Measurements from ENCODE around the gene SUFU.
"Not testable (repeated sequence)": the region's sequence is repeated elsewhere in the genome, so short reads cannot be mapped to it uniquely, and the experiment has no call there.

SUFU gene

DNA sequence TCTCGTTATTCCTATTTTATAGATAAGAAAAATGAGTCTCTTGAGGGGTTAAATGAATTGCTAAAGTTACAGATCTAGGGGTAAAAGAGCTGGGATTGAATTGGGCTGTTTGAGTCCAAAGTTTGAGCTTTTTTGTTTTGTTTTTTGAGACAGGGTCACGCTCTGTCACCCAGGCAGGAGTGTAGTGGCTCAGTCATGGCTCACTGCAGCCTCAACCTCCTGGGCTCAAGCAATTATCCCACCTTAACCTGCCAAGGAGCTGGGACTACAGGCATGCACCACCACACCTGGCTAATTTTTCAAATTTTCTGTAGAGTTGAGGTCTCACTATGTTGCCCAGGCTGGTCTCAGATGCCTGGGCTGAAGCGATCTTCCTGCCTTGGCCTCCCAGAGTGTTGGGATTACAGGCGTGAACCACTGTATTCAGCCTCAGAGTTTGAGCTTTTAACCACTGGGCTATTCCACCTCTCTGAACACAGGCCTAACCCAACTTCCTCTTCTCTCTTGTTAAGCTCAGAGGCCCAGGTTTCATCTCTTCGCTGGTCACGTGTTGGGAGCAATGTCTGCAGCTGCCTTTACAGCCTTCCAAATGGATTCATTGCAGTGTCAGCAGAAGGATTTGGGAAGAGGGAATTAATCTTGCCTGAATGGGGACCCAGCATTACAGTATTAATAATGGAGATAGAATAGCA lies 8.0 kb downstream of the SUFU start:
- in situ Hi-C loops (cut with MboI; ENCODE audit: low sequenced_read_pairs), result no loop called here

DNA sequence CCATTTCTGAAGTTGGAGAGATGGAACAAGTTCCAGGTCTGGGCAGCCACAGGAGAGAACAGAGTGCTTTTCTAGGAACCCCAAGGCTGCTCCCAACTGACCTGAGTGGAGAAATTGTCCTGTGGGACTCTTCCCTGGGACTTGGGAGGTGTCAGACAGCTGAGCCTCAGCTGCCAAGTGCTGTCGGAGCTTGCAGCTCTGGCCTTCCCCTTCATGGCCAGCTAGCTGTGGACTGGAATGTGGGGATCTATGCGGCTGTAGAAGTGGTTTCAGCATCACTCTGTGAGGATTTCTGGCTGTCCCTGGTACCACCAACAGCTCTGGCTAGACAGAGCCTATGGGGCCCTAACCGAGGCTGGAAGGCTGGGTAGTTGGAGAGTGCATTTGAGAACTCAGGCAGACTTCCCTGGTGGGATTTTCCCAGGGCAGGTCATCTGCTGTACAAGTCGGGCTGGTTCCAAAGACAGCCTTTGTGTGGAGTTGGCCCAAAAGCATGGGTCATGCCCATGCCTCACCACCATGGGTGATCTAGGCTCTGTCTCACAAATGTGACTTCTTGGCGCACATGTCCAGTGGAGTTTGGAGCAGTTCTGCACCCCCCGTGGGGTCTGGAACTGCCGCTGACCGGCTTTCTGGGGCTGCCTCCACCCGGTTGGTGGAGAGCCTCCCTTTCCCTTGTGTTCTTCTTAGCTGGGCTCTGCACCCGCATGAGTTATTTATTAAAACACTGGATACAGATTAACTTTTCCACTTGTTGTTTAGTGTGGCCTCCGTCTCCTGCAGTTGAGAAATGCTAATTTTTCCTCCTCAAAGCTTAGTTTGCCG lies 10.9 kb downstream of the SUFU start:
- in situ Hi-C loops (cut with MboI; ENCODE audit: low sequenced_read_pairs), result no loop called here

DNA sequence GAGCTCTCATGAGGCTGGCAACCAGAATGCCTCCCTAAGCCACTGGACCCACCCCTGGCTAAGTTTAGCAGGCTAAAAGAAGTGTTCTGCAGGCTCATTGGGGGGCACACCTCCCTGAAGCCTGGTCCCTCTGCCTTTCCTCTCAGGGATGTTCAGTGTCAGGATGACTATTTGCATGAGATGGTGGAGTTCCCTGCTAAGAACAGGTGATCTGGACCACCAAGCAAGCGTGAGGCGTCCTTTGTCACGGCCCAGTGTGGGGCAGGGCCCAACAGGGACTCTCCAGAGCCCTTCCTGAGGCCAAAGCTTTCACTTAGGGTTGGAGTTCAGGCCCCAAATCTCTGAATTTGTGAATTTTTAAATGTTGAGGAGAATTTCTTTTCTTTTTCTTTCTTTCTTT lies 12.0 kb downstream of the SUFU start:
- in situ Hi-C loops (cut with MboI; ENCODE audit: low sequenced_read_pairs), result no loop called here

- in situ Hi-C loops (cut with MboI; ENCODE audit: low sequenced_read_pairs), result no loop called here
Observed at GRCh38 chr10:102517553-102517952, 13.8 kb downstream of the SUFU start.

DNA sequence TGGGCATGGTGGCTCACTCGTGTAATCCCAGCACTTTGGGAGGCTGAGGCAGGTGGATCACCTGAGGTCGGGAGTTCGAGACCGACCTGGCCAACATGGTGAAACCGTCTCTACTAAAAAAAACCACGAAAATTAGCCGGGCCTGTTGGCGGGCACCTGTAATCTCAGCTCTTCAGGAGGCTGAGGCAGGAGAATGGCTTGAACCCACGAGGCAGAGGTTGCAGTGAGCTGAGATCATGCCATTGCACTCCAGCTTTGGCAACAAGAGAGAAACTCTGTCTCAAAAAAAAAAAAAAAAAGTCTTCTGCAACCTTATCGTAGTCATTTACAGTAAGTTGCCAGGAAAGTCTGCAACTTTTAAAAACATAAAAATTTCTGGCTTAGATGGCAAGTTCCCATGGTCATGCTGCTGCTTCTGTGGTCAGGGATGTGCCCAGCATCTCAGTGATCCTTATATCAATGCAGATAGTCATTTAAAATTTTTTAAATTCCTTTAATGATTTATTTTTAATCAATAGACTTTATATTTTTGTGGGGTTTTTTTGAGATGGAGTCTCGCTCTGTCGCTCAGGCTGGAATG lies 15.6 kb downstream of the SUFU start:
- in situ Hi-C loops (cut with MboI; ENCODE audit: low sequenced_read_pairs), result no loop called here

DNA sequence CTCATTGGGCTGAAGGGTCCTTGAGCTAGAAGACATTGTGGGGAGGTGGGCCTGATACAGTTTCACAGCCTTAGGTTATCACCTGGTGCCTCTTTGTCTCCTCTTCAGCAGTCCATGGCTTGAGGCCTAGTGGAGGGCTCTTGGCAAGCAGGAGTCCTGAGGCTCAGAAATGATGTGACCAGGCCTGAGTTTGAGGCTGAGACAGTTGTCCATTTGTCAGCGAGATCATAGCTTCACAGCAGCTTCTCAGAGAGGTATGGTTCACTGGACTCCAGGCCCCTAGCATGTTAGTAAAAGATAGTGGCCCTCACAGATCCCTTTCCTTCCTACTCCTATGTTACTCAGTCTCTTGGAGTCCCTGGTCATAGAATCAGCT lies 19.1 kb downstream of the SUFU start:
- in situ Hi-C loops (cut with MboI; ENCODE audit: low sequenced_read_pairs), result no loop called here

DNA sequence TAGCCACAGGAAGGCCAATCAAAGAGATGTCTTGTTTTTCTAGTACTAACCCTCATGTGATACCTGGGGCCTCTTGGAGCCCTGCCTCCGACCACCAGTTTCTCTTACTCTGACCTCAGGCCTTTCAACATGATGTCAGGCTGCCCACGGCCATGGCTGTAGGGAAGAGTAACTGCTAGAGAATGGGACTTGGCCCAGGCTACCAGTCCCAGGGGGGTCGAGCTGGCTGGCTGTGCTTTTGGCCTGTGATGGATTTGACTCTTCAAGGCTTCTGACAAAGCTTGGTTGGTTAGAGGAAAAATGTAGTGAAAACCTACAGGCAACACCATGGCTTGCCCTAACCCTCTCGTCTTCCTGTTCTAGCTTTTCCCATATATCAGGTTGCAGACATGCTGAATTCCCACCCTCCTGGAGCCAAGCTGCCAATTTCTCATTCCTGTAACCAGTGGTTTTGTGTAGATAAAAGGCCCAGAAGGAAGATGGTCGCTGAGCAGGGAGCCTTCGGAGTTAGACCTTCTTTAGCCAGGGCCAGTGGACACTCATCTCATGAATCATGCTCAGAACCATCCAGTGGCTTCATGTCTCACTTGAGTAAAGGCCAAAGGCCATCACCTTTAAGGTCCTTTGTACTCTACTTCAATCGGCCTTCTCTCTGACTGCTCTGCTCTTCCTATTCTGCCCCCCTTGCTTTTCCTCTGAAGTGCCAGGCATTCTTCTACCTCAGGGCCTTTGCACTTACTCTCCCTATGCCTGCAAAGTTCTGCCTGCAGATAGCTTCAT lies 19.7 kb downstream of the SUFU start:
- in situ Hi-C loops (cut with MboI; ENCODE audit: low sequenced_read_pairs), result no loop called here

- in situ Hi-C loops (cut with MboI; ENCODE audit: low sequenced_read_pairs), result no loop called here
Observed at GRCh38 chr10:102524746-102525145, 21.0 kb downstream of the SUFU start.

DNA sequence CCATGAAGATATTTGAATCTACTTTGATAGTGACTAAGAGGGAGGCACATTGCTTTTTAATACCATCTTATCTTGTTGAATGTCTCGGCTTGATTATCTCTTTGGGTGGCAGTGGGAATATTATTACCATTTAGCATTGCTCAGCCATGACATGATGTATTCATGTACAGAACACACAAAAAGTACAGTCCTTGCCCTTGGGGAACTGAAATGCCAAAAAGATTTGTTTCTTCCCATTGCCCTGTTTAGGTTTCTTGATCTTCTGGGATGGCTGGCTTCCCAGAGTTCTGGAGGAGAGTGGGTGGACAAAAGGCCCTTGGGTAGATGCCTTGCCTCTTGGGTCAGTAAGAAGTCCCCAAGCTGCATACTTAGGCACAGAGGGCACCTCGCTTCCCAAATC lies 23.8 kb downstream of the SUFU start:
- in situ Hi-C loops (cut with MboI; ENCODE audit: low sequenced_read_pairs), result no loop called here

DNA sequence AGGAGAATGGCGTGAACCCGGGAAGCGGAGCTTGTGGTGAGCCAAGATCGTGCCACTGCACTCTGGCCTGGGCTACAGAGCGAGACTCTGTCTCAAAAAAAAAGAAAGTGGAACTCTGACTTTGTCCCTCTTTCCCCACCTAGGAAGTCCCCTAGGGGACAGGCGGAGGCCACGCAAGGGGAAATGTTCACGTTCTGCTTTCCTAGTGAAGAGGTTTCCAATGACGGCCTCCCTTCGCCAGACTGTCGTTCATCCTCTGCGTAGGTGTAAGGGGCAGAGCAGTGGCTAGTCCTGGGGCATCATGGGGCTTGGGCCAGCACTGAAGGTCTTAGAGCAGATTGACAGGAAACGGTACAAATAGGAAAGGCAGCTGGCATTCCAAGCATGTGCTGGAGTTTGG lies 30.6 kb downstream of the SUFU start:
- in situ Hi-C loops (cut with MboI; ENCODE audit: low sequenced_read_pairs), result no loop called here

DNA sequence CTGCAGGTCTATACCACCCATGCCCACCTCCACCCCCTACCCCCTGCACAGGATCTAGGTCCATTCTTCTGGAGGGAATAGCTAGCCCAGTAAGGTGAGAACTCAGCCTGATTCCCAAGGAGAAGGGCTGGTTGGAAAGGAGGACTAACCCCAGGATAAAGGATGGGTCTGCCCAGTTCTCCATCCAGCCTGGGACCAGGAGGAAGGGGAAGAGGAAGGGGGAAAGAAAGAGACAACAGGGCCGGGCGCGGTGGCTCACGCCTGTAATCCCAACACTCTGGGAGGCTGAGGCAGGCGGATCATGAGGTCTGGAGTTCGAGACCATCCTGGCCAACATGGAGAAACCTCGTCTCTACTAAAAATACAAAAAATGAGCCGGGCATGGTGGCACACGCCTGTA lies 31.2 kb downstream of the SUFU start:
- in situ Hi-C loops (cut with MboI; ENCODE audit: low sequenced_read_pairs), result not testable (repeated sequence)

- in situ Hi-C loops (cut with MboI; ENCODE audit: low sequenced_read_pairs), result no loop called here
Observed at GRCh38 chr10:102535481-102536147, 31.8 kb downstream of the SUFU start.

DNA sequence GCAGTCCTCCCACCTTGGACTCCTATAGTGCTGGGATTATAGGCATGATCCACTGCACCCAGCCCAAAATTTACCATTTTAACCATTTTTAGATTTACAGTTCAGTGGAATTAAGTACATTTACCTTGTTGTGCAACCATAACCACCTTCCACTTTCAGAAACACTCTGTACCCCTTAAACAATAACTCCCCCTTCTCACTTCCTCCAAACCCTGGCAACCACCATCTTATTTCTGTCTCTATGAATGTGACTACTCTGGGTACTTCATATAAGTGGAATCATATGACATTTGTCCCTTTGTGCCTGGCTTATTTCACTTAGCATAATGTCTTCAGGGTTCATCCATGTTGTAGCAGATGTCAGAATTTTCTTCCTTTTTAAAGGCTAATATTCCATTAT lies 33.6 kb downstream of the SUFU start:
- in situ Hi-C loops (cut with MboI; ENCODE audit: low sequenced_read_pairs), result no loop called here

- in situ Hi-C loops (cut with MboI; ENCODE audit: low sequenced_read_pairs), result no loop called here
Observed at GRCh38 chr10:102537948-102538347, 34.2 kb downstream of the SUFU start.

- in situ Hi-C loops (cut with MboI; ENCODE audit: low sequenced_read_pairs), result no loop called here
Observed at GRCh38 chr10:102538811-102539210, 35.0 kb downstream of the SUFU start.

- in situ Hi-C loops (cut with MboI; ENCODE audit: low sequenced_read_pairs), result no loop called here
Observed at GRCh38 chr10:102540023-102540422, 36.3 kb downstream of the SUFU start.

DNA sequence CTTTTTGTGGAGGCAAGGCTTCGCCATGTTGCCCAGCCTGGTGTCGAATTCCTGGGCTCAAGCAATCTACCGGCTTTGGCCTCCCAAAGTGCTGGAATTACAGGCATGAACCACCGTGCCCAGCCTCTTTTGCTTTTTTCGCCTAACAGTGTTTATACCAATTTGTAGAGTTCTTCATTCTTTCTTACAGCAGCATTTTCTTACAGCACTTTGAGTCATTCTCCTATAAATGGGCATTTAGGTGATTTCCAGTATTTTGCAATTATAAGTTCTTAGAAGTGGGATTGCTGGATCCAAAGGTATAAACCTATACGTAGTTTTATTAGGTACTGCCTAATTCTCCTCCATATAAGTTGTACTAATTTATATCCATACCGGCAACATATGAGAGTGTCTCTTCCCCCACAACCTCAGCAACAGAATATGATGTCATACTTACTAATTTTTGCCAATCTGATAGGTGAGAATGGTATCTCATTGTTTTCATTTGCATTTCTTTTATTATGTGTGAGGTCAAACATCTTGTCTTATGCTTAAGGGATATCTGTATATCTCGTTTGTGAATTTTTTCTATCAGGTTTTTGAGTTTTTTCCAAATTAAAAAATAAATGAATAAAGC lies 39.1 kb downstream of the SUFU start:
- in situ Hi-C loops (cut with MboI; ENCODE audit: low sequenced_read_pairs), result no loop called here

GRCh38 chr10:102545265-102545871 lies 41.6 kb downstream of the SUFU start:
- in situ Hi-C loops (cut with MboI; ENCODE audit: low sequenced_read_pairs), result no loop called here

DNA sequence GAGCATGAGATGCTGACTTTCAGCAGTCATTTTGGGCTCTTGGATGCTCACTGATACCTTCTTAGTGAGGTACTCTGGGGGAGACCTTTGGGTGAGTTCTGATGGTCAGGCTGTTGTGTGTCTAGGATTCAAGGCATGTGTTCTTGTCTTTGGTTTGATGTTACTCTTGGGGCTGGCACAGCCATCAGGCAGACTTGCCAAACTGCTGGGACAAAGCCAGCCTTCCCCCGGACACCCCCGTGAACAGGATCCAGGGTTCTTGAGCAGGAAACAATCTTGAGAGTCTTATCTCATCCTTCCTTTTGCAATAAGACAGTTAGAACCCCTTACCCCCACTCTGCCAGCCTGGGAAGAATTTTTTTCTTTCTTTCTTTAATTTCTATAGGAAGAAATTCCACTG lies 42.2 kb downstream of the SUFU start:
- in situ Hi-C loops (cut with MboI; ENCODE audit: low sequenced_read_pairs), result no loop called here

All from hTERT RPE-1 (cell line).